Adrenal gland (tissue), 5 donors: ENCODE measurements around the gene TAC4.

Source experiments
- POLR2A ChIP-seq, 2 donors: fragments of 450-650 bp; IDR thresholded peaks; one replicate each; pipeline ENCODE4 v1.6.1; 2017; ENCODE audit warnings: antibody characterized with exemption in 2 of 2, mild to moderate bottlenecking in 2 of 2, moderate library complexity in 1 of 2
- TF ChIP-seq, protein P1 (sequence below), 6 experiments: fragments of 450-650 bp in 4 of 6; fragments of 200-600 bp in 2 of 6; sonication (generic) in 1 of 6; IDR thresholded peaks; 1 replicate in 5 of 6; 2 replicates in 1 of 6; pipeline versions ENCODE4 v1.5.1 to v1.8.0; 2016 to 2021; ENCODE audit warnings: antibody characterized with exemption in 6 of 6, mild to moderate bottlenecking in 2 of 6, moderate library complexity in 1 of 6
- donor health status: DM: no; HTN: no; CAD: no.

DNA sequence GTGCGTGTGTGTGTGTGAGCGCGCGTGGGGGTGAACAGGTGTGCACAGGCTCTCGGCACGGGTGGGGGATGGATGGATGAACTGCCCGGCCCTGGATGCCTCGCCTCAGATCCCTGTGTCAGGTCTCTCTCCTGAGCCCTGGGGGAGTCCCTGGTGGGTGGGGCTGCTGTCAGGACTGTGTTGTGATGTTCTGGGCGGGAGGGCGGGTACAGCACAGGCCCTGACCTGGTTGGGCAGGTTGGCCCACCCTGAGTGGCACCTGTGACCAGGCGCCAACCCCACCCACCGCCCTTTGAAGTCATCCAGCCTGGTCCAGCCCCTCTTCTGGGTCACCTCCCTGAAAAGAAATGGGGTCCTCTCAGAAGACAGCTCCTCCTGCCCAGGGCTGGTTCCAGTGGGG is 41.6 kb upstream of the TAC4 start:
- TF ChIP-seq, protein P1, sequence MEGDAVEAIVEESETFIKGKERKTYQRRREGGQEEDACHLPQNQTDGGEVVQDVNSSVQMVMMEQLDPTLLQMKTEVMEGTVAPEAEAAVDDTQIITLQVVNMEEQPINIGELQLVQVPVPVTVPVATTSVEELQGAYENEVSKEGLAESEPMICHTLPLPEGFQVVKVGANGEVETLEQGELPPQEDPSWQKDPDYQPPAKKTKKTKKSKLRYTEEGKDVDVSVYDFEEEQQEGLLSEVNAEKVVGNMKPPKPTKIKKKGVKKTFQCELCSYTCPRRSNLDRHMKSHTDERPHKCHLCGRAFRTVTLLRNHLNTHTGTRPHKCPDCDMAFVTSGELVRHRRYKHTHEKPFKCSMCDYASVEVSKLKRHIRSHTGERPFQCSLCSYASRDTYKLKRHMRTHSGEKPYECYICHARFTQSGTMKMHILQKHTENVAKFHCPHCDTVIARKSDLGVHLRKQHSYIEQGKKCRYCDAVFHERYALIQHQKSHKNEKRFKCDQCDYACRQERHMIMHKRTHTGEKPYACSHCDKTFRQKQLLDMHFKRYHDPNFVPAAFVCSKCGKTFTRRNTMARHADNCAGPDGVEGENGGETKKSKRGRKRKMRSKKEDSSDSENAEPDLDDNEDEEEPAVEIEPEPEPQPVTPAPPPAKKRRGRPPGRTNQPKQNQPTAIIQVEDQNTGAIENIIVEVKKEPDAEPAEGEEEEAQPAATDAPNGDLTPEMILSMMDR (IDR thresholded peaks at IDR 0.05) = no peak
- TF ChIP-seq POLR2A (IDR thresholded peaks at IDR 0.05) = no peak
